Ascending aorta (tissue), 2 donors: ENCODE data around the gene ARL15. TPM values are rescaled to one million over a fixed set of nuclear protein-coding genes. Genes with fewer than 3 reads are reported as not detected.

ENCODE experiments used
- DNase-seq, 2 donors: peaks; one replicate each; pipeline ENCODE4 v3.0.0-alpha.2; 2019; ENCODE audit warnings: low spot score in 2 of 2
- H3K27ac ChIP-seq, 2 donors: fragments of 200-600 bp; sonication (generic); one replicate each; pipeline ENCODE4 v1.5.1; 2016 to 2017; ENCODE audit warnings: mild to moderate bottlenecking in 1 of 2
- H3K27me3 ChIP-seq: fragments of 200-600 bp; sonication (generic); one replicate; pipeline ENCODE4 v1.5.1; 2017
- H3K36me3 ChIP-seq, 2 donors: fragments of 200-600 bp; sonication (generic); one replicate each; pipeline ENCODE4 v1.5.1; 2016
- H3K4me1 ChIP-seq, 2 donors: fragments of 200-600 bp; sonication (generic); one replicate each; pipeline ENCODE4 v1.5.1; 2016 to 2017; ENCODE audit warnings: mild to moderate bottlenecking in 1 of 2
- H3K4me3 ChIP-seq, 2 donors: fragments of 200-600 bp; sonication (generic); one replicate each; pipeline ENCODE4 v1.5.1; 2016 to 2017; ENCODE audit warnings: mild to moderate bottlenecking in 1 of 2
- H3K9me3 ChIP-seq, 2 donors: fragments of 200-600 bp; sonication (generic); one replicate each; pipeline ENCODE4 v1.5.1; 2016
- CTCF ChIP-seq, 3 experiments: fragments of 200-600 bp in 2 of 3; fragments of 450-650 bp in 1 of 3; sonication (generic) in 2 of 3; IDR thresholded peaks; one replicate each; pipeline ENCODE4 v1.5.1; 2016 to 2019; ENCODE audit warnings: antibody characterized with exemption in 3 of 3, mild to moderate bottlenecking in 1 of 3, moderate library complexity in 1 of 3
- intact Hi-C: fragments of 100-400 bp; cut with DNase I; formaldehyde crosslinking; loops from one replicate; pipeline ENCODE4 v1.15.1; 2023
- total RNA-seq: library from RNA; depleted of rRNA; stranded (reverse); fragments of >200 nt; gene quantifications from one replicate; pipeline ENCODE4 v1.1.0, GENCODE V29; 2016

ARL15 gene
- total RNA-seq, 1 donor from 2014 or later: 12.5 TPM

GRCh38 chr5:53956632-53957031, 353.7 kb downstream of the ARL15 start:
- Histone ChIP-seq H3K9me3 (peaks cover 7 to 21% of the 10 kb centered on the region in 2 donors), H3K4me3 (no peak overlapping the region), H3K27me3 (no peaks in the 10 kb centered on the region), H3K4me1 (no peaks in the 10 kb centered on the region), H3K27ac (no peak overlapping the region), H3K36me3 (no peaks in the 10 kb centered on the region)
- no peak for DNase-seq
- intact Hi-C loops: no loop called here
- no peak for TF ChIP-seq CTCF (IDR thresholded peaks at IDR 0.05)

- no peak for TF ChIP-seq CTCF (IDR thresholded peaks at IDR 0.05)
- Histone ChIP-seq H3K27ac (no peak overlapping the region), H3K36me3 (no peaks in the 10 kb centered on the region), H3K4me1 (no peaks in the 10 kb centered on the region), H3K4me3 (no peak overlapping the region), H3K27me3 (no peaks in the 10 kb centered on the region), H3K9me3 (peaks cover 7 to 21% of the 10 kb centered on the region in 2 donors)
- DNase-seq: no peak
- intact Hi-C loops: no loop called here
These were observed 354.2 kb downstream of the ARL15 start for GRCh38 chr5:53956196-53956595.

- TF ChIP-seq CTCF (IDR thresholded peaks at IDR 0.05): no peak
- no peak for DNase-seq
- Histone ChIP-seq H3K4me1 (no peaks in the 10 kb centered on the region), H3K27me3 (no peaks in the 10 kb centered on the region), H3K36me3 (no peaks in the 10 kb centered on the region), H3K4me3 (no peak overlapping the region), H3K9me3 (no peaks in the 10 kb centered on the region), H3K27ac (no peak overlapping the region)
- intact Hi-C loops: no loop called here
These were observed 359.8 kb downstream of the ARL15 start for GRCh38 chr5:53950621-53951020.

- no peaks in the 10 kb centered on the region for H3K9me3 ChIP-seq
- intact Hi-C loops: no loop called here
- no peak overlapping the region for H3K4me3 ChIP-seq
- no peaks in the 10 kb centered on the region for H3K36me3 ChIP-seq
- no peaks in the 10 kb centered on the region for H3K27me3 ChIP-seq
- no peaks in the 10 kb centered on the region for H3K4me1 ChIP-seq
- TF ChIP-seq CTCF (IDR thresholded peaks at IDR 0.05): no peak
- no peak for DNase-seq
- no peak overlapping the region for H3K27ac ChIP-seq
These were observed 361.8 kb downstream of the ARL15 start for GRCh38 chr5:53948598-53948997.

GRCh38 chr5:53946405-53947100, 363.8 kb downstream of the ARL15 start:
- Histone ChIP-seq H3K27ac (no peak overlapping the region), H3K9me3 (no peaks in the 10 kb centered on the region), H3K4me1 (no peaks in the 10 kb centered on the region), H3K4me3 (no peak overlapping the region), H3K27me3 (no peaks in the 10 kb centered on the region), H3K36me3 (no peaks in the 10 kb centered on the region)
- DNase-seq: no peak
- intact Hi-C loops: no loop called here
- no peak for TF ChIP-seq CTCF (IDR thresholded peaks at IDR 0.05)

GRCh38 chr5:53944981-53945380, 365.4 kb downstream of the ARL15 start:
- no peak for DNase-seq
- H3K27ac ChIP-seq: no peak overlapping the region
- H3K4me1 ChIP-seq: no peaks in the 10 kb centered on the region
- H3K9me3 ChIP-seq: no peaks in the 10 kb centered on the region
- no peak overlapping the region for H3K4me3 ChIP-seq
- TF ChIP-seq CTCF (IDR thresholded peaks at IDR 0.05): no peak
- no peaks in the 10 kb centered on the region for H3K36me3 ChIP-seq
- no peaks in the 10 kb centered on the region for H3K27me3 ChIP-seq
- intact Hi-C loops: no loop called here
